Thoracic aorta (tissue), 2 donors: ENCODE data around the gene CPHXL. TPM values are rescaled to one million over a fixed set of nuclear protein-coding genes. Genes with fewer than 3 reads are reported as not detected.

ENCODE experiments used
- ATAC-seq: fragments of 150-250 bp; one replicate; pipeline ENCODE4 v1.8.0; 2017; ENCODE audit warnings: low read depth; ENCODE audit not compliant: insufficient number of reproducible peaks, low FRiP score
- DNase-seq: peaks from one replicate; pipeline ENCODE4 v3.0.0-alpha.2; 2020; ENCODE audit warnings: low spot score
- H3K27ac ChIP-seq, 2 donors: fragments of 200-600 bp; sonication (generic); 1 replicate in 1 of 2; 2 replicates in 1 of 2; pipeline ENCODE4 v1.5.1; 2016; ENCODE audit warnings: mild to moderate bottlenecking in 2 of 2, moderate library complexity in 2 of 2
- H3K27me3 ChIP-seq: fragments of 200-600 bp; sonication (generic); replicated peaks from 2 replicates; pipeline ENCODE4 v1.6.0; 2016; ENCODE audit warnings: mild to moderate bottlenecking; ENCODE audit not compliant: insufficient read depth
- H3K36me3 ChIP-seq: fragments of 200-600 bp; sonication (generic); one replicate; pipeline ENCODE4 v1.5.1; 2016
- H3K4me1 ChIP-seq, 2 donors: fragments of 200-600 bp; sonication (generic); 1 replicate in 1 of 2; 2 replicates in 1 of 2; pipeline versions ENCODE4 v1.5.1 to v1.6.0; 2016; ENCODE audit warnings: low read depth in 2 of 2, mild to moderate bottlenecking in 1 of 2; ENCODE audit not compliant: control insufficient read depth in 1 of 2
- H3K4me3 ChIP-seq: fragments of 200-600 bp; sonication (generic); 2 replicates; pipeline ENCODE4 v1.5.1; 2016; ENCODE audit warnings: mild to moderate bottlenecking
- H3K9me3 ChIP-seq: fragments of 200-600 bp; sonication (generic); 2 replicates; pipeline ENCODE4 v1.5.1; 2016
- total RNA-seq, 2 donors: library from RNA; depleted of rRNA; stranded (reverse); fragments of >200 nt; gene quantifications; one replicate each; pipeline versions ENCODE4 v1.1.0 to v1.2.3, GENCODE V29; 2016
- TF ChIP-seq, protein P1 (sequence below): fragments of 200-600 bp; sonication (generic); IDR thresholded peaks from one replicate; pipeline ENCODE4 v1.5.1; 2019; ENCODE audit warnings: antibody characterized with exemption

CPHXL gene
- total RNA-seq, 2 donors from 2014 or later: not detected

GRCh38 chr16:75667503-75667902, 58.8 kb downstream of the CPHXL start:
- TF ChIP-seq, protein P1, sequence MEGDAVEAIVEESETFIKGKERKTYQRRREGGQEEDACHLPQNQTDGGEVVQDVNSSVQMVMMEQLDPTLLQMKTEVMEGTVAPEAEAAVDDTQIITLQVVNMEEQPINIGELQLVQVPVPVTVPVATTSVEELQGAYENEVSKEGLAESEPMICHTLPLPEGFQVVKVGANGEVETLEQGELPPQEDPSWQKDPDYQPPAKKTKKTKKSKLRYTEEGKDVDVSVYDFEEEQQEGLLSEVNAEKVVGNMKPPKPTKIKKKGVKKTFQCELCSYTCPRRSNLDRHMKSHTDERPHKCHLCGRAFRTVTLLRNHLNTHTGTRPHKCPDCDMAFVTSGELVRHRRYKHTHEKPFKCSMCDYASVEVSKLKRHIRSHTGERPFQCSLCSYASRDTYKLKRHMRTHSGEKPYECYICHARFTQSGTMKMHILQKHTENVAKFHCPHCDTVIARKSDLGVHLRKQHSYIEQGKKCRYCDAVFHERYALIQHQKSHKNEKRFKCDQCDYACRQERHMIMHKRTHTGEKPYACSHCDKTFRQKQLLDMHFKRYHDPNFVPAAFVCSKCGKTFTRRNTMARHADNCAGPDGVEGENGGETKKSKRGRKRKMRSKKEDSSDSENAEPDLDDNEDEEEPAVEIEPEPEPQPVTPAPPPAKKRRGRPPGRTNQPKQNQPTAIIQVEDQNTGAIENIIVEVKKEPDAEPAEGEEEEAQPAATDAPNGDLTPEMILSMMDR: no peak
- Histone ChIP-seq H3K9me3 (no peaks in the 10 kb centered on the region), H3K27me3 (no peaks in the 10 kb centered on the region), H3K27ac (no peak overlapping the region), H3K4me1 (no peaks in the 10 kb centered on the region), H3K36me3 (no peaks in the 10 kb centered on the region), H3K4me3 (no peak overlapping the region)
- DNase-seq (no peak), ATAC-seq (no peak)

Other genes with a start within 250 kb of the CPHXL start
- gene CHST6, start 231.0 kb downstream of the CPHXL start, total RNA-seq: 1 to 10 TPM; 7.7 to 8.3 TPM
- gene CHST5, start 190.4 kb downstream of the CPHXL start, total RNA-seq: under 1 TPM in 1 of 2 donors, not detected in 1; 0.56 TPM
- 10 to 100 TPM; 10.4 to 11.8 TPM for gene TMEM231, start 170.2 kb downstream of the CPHXL start, total RNA-seq
- 100 to 1,000 TPM; 101 to 122 TPM for gene GABARAPL2, start 160.1 kb downstream of the CPHXL start, total RNA-seq
- 10 to 100 TPM; 41.2 to 46.3 TPM for gene ADAT1, start 103.2 kb downstream of the CPHXL start, total RNA-seq
- 10 to 100 TPM; 71.5 to 76.1 TPM for gene KARS1, start 78.8 kb downstream of the CPHXL start, total RNA-seq
- gene TERF2IP, start 78.7 kb downstream of the CPHXL start, total RNA-seq: 10 to 100 TPM; 78.3 to 83.8 TPM
- gene CPHXL2, start 49.5 kb downstream of the CPHXL start, total RNA-seq: not detected
- not detected for gene DUXB, start 25.0 kb downstream of the CPHXL start, total RNA-seq